ENCODE data around the gene TMPRSS11D.

- TF ChIP-seq CTCF (IDR thresholded peaks at IDR 0.05) (no peak), POLR2A (IDR thresholded peaks at IDR 0.05) (no peak)
Measured at GRCh38 chr4:67933038-67933437, 49.2 kb upstream of the TMPRSS11D start.

All from heart left ventricle (tissue), 13 donors.